UCSD-AML1 (cell line): ENCODE measurements around the gene ERN2.

ENCODE experiments used
- DNase-seq: peaks from one replicate; lab custom pipeline; 2025; ENCODE audit not compliant: unreplicated experiment; lab: John Stamatoyannopoulos, UW

The ERN2 gene

GRCh38 chr16:23640931-23641765, 71.9 kb downstream of the ERN2 start, which contains the start of the genes DCTN5 and PALB2:
Gene DCTN5 (plus strand): TSS chr16:23641466. CDS start chr16:23641543, 77 bp downstream.
Gene PALB2 (minus strand): TSS chr16:23641310. CDS start chr16:23641157, 153 bp downstream.
- peak; percentile 94 for DNase-seq

- no peak for DNase-seq
Observed at GRCh38 chr16:23640615-23640930, 72.4 kb downstream of the ERN2 start.
